Inferior parietal cortex (tissue), 1 donor: ENCODE results near the gene TNFRSF11A.

Source experiments
- DNase-seq: peaks from one replicate; pipeline ENCODE4 v3.0.0-alpha.2; 2016; ENCODE audit errors: extremely low spot score

The TNFRSF11A gene

DNA sequence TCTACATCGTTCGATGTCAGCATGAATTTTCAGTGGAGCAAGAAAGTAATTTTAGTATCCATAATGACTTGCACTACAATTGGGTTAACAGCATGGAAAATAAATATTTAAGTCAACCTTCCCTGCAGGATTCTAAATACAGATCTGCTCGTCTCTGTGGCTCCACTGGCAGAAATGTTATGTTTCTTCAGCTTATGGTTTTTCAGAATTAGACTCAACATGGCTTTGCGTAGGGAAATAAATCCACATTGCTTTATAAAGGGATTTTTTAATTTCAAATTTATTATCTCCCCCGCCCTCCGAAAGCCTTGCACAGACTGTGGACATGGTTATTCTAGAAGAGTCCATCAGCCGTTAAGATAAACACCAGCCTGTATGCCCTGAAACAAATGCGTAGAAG is 18.2 kb downstream of the TNFRSF11A start:
- DNase-seq: no peak

DNA sequence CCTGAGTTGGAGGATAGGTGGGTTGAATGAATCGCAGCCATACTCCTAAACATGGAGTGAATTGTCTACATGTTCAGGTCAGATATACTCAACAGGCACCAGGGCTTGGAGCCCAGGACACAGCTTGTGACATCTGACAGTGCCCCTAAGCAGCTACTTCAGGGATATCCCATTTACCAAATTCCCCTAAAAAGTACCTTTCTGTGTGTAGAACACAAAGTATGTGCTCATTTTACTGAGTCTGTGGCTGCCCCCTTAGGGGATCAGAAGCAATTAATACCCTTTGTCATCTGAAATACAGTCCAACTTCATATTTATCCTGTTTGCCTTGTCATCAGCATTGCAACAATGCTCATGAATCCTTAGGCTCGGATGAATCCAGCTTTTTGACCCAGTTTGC is 20.8 kb downstream of the TNFRSF11A start:
- no peak for DNase-seq

DNA sequence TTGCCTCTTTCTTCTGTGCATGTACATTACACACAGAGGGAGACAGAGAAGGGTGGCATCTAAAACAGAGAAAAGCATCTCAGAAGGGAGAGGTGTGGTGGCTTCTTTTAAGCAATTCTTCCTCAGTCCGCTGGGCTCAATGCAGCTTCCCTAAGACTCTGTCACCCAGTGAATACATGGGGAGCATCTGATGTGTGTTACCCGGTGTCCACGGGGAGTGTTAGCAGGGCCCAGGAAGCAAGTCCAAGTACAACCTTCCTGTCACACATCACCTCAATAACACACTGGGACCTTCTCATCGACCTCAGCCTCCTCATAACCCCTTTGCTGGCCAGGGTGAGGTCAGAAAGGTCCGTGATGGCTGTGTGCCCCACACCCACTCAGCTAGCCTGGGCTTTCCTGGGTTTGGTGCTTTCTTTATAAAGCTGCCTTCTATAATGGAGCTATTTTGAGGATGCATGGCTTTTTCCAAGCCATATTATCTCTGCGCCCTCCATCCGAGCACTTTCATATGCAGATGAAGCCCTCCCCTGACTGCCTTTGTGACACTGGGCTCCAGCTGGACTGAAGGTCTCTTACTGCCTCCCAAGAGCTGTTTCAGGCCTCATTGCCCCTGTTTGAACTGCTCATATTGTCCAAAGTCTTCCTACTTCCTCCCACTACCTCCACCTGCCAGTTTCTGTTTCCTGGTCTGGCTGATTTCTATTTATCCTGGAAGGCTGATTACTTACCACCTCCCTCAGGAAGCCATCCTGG is 21.4 kb downstream of the TNFRSF11A start:
- DNase-seq: no peak

DNA sequence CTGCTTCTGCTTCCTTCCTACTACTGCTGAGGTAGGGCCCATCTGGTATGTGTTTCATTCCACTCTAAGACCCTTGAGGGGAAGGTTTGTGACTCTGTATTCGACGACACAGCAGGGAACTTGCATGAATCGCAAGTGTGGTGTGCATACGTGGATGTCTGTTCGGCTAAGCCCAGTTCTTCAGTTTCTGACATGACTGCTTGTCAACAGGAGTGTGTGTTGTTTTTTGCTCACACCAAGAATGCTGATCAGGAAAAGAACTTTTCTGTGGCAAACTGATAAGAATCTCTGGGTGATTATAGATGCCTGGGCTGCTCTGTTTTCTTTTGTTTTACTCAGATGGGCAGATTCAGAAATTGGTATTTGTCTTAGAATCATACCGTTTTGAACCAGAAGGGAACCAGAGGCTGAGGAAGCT is 22.0 kb downstream of the TNFRSF11A start:
- no peak for DNase-seq

DNA sequence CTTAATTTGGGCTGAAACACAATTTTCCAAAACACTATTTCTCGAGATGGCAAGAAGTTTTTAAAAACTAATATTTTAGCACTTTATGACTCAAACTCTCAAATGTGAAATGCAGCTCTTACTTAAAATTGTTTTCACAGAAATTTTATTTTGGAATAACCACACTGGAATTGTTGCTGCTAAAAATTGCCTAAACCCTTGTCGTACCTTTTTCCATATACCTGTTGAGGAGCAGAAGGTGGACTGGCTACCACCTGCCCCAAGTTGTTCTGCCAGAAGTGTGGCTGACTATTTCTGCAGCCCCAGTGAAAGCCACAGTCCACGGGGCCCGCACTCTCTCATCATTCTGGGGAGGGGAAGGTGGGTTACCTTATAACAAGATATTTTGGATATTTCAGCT is 23.4 kb downstream of the TNFRSF11A start:
- DNase-seq: no peak

DNA sequence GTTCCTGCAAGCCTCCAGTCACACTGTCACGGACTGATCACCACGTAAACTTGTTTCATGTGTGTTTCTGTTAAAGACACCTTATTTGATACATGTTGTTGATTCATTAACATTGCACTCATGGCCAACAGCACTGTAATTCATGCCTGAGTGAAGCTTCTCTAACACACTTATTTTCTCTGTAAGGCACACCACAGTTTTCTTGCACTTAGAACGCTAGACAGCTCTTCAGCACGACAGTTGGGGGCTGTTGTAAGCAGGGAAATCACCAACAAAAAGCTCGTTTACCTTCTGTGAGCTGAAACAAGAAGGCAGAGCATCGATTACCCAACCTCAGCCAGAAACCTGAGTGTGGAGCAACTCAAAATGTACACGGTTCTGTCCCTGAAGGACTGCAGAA is 28.1 kb downstream of the TNFRSF11A start:
- no peak for DNase-seq

DNA sequence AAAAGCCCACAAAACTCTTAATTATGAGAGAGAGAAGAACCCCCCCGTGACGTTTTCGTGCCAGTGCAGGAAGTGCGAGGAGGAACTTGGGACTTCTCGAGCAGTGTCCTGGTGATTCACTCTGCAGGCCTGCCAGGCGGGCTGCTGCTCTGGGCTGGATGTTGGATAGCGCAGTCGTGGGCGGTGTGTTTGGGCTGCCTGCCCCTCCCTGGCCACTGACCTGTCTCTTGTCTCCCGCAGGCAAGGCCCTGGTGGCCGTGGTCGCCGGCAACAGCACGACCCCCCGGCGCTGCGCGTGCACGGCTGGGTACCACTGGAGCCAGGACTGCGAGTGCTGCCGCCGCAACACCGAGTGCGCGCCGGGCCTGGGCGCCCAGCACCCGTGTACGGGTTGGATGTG is 29.0 kb downstream of the TNFRSF11A start:
- no peak for DNase-seq

DNA sequence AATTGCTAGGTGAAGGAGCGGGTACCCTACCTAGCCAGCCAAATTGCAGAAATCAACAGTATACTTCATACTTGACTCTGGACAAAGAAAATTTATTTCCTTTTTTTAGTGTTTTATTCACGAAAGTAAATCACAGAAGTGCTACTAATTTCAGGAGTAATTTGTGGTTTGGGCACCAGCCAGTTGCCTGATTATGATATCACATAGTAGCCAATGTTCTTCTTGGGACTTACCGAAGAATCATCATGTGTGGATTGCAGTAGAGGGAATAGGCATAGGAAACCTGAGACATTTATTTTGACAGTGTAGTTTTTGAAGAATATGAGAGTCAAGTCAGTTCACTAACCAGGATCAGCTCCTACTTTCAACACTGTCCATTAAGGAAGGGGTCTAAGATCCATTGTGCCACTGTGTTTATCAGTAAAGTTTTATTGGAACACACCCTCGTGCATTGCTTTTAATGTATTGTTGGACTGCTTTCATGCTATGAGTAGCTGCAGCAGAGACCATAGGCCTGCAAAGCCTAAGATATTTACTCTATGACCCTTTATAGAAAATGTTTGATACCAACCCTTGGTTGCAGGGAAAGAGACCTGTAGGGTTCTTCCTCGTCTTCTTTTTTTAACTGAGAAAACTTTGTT is 32.1 kb downstream of the TNFRSF11A start:
- no peak for DNase-seq

DNA sequence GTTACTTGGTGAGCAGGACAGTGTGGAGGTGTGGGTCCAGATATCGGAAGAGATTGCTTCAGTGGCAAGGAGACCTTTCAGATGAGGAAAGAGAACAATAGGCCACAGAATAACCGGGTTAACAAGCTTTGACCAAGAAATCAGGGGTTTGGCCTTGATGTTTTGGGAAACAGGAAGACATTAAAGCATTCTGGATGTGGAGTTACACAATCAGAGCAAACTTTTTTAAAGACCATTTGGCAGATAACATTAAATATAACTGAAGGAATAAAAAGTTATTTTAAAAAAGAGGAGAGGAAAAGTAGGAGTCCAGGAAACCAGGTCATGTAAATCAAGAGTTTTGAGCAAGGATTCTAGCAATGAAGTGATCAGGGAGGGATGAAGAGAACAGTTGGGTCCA is 35.7 kb downstream of the TNFRSF11A start:
- DNase-seq: no peak

DNA sequence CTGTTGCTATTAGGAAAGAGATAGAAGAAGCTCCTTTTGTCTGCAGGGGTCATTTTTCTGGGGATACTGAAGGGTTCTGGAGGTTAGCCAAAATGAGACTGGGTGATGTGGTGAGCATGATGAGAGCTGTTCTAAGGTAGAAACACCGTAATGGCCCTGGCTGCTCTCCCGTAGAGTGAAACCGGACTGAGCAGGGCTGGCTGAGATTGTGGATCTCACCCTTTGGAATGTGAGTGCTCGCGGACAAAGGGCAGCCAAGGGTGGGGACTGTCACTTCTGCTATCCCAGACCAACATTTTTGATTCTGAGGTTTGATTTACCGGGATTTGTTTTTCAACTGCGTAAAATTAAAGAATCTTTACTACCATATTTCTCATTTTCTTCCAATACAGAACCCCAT is 36.2 kb downstream of the TNFRSF11A start:
- no peak for DNase-seq

DNA sequence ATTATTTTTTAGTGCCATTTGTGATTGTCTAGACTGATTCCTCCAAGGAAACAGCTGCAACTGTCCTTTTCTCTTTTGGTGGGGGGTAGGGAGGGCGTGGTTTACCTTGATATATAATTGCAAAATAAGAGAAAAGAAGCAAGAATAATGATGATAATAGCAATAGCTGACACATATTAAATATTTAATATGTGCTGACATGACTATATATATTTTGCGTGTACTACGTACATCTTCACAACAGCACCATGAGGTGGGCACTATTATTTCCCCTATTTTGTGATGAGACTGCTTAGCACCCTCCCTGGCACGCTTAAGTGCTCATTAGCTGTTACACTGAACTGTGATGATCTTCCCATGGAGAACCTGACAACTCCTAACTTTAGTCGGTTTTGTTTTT is 39.4 kb downstream of the TNFRSF11A start:
- no peak for DNase-seq

DNA sequence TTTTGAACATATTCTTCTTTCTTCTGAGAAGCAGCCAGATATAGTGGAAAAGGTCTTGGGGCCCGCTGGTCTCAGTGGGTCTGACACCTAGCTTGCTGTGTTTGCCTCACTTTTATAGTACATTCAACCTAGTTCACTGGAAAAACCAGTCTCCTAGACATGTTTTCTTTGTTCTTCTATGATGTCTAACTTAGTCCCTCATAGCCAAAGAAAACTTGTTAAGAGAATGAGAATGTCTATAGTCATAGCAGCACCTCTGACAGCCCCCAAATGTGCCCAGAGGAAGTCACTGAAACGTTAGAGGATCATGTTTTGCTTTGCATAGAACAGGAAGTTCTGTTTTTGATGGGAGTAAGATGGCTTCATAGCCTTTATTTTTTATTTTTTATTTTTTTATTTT is 40.3 kb downstream of the TNFRSF11A start:
- no peak for DNase-seq

DNA sequence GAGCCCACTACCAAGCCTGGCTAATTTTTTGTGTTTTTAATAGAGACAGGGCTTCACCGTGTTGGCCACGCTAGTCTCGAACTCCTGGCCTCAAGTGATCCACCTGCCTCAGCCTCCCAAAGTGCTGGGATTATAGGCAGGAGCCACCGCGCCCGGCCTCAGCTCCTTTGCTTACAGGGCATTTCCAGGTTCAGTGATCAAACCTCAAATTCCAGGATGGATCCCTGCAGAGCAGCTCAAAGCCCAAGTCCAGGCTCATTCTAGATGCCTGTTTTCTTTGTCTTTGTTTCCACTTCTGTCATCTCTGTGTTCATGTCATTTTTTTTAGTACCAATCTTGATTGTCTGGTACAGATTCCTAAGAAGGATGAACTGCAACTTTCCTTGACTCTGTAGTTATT is 41.9 kb downstream of the TNFRSF11A start:
- DNase-seq: no peak

DNA sequence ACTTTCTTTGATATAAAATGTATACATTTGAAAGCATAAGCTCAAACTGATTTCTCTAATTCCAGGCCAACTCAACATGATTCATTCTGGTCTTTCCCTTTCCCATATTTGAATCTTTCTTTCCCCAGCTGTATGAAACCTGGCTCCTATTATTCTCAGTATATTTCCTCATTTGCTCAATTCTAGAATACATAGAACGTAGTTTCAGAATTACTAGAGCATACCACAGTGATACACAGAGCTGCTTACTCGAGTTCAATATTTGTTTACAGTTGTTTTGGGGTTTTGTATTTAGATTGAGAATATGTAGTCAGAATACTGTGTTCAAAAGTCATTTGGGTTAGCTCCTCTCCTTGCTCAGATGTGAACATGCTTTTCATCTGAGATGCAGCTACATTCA is 43.0 kb downstream of the TNFRSF11A start:
- no peak for DNase-seq

DNA sequence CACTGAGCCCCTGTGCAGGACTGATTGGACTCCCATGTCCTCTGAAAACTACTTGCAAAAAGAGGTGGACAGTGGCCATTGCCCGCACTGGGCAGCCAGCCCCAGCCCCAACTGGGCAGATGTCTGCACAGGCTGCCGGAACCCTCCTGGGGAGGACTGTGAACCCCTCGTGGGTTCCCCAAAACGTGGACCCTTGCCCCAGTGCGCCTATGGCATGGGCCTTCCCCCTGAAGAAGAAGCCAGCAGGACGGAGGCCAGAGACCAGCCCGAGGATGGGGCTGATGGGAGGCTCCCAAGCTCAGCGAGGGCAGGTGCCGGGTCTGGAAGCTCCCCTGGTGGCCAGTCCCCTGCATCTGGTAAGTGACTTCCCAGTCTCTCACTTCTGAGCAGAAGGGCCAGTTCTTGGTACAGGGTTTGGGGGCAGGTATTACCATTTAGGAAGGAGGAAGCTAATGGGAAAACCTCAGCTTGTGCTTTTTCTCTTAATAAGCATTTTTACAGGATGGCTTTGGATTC is 44.1 kb downstream of the TNFRSF11A start:
- no peak for DNase-seq

DNA sequence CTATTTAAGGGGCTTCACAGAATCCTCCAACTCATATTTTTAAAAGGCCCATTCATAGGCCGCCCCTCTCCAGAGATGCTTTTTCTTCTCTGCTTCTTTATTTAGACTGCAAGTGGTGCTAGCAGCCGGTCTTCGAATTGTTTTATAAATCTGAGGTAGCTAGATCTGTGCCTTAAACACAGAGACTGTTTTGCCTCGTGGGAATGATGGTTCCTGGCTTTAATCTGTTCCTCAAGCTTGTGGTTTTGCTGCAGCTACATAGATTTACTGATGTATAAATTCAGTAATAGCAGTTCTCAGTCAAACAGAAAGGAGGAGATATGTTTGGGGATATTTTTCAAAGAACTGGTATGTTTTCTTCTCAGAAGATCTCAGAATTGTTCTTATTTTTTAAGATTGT is 45.3 kb downstream of the TNFRSF11A start:
- no peak for DNase-seq

DNA sequence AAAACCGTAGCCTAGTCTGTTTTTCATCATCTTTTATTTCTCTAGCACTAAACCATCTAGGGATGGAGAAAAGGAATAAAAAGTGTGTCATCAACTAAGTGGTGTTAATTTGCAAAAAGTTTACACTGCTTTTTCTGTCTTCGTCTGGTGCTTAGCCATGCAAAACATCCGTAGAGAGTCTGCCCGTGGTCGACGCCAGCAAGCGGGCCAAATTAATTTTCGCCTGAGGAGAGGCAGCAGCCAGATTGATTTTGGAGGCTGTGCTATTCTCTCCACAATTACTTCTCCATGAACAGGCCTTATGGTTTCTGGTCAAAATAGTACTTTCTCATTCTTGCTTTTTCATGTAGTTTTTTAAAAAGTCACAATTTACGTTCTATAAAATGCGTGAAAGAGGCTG is 46.3 kb downstream of the TNFRSF11A start:
- peak; percentile 4 for DNase-seq

DNA sequence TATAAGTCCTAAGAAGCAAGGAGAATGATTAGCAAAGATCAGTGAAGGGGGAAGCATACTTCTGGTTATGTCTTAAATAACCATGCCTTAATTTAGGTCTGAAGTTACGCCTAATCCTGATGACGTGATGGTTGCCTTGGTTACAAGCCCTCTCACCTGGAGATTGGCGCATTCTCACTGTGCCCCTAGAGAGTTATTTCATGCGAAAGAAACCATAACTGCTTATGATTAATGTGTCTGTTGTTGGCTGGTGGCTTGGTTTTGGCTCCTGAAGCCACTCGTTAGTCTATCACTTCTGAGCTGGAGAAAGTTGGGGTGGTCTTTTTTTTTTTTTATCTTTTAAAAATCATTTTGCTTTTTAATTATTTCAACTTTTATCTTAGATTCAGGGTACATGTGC is 47.0 kb downstream of the TNFRSF11A start:
- DNase-seq: no peak

DNA sequence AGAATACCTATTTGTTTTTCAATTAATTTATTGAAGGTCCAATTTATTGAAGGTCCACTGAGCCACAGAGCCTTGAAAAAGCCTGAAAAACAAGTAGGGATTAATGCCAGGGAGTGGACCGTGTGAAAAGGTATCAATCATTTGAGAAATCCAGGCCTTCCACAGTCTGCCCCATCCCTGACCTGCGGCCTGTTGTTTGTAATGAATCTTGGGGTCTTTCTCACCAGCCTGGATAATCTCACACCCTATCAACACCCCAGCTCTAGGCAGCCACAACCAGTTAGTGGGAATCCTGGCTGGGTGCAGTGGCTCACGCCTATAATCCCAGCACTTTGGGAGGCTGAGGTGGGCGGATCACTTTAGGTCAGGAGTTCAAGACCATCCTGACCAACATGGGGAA is 47.8 kb downstream of the TNFRSF11A start:
- no peak for DNase-seq

DNA sequence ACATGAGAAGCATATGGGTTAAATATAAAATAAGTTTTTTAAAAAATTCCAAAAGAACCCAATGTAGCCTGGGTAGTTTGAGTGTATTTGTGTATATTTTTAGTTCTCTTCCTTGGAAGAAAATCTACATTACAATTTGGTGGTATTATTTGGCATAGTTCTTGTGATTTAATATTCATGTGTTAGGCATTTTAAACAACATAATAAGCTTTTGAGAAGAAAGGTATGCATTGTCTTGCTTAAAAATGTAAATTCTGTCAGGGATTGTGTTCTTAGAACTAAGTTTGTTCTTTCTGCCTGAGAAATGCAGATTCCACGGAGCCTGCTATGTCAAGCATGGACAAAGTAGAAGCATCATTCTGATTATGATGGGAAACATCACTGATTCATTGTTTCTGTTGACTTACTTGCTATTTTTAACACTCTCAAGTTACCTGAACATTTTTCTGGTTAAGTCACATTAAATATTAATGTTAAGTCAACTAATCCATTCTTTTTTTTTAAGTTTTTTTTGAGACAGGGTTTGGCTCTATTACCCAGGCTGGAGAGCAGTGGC is 49.4 kb downstream of the TNFRSF11A start:
- no peak for DNase-seq

DNA sequence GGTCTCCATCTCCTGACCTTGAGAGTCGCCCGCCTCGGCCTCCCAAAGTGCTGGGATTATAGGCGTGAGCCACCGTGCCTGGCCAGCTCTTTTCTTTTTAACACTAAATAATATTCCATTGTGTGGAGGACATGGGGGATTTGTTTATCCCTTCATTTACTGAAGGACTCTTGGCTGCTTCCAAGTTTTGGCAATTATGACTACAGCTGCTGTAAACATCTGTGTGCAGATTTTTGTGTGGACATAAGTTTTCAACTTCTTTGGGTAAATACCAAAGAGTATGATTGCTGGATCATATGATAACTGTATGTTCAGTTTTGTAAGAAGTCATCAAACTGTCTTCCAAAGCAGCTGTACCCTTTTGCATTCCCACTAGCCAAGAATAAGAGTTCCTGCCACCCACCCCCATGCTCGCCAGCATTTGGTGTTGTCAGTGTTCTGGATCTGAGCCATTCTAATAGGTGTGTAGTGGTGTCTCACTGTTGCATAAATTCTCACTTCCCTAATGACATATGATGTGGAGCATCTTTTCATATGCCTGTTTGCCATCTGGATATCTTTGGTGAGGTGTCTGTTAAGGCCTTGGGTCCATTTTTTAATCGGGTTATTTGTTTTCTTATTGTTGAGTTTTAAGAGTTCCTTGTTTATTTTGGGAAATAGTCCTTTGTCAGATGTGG is 52.2 kb downstream of the TNFRSF11A start:
- DNase-seq: no peak

DNA sequence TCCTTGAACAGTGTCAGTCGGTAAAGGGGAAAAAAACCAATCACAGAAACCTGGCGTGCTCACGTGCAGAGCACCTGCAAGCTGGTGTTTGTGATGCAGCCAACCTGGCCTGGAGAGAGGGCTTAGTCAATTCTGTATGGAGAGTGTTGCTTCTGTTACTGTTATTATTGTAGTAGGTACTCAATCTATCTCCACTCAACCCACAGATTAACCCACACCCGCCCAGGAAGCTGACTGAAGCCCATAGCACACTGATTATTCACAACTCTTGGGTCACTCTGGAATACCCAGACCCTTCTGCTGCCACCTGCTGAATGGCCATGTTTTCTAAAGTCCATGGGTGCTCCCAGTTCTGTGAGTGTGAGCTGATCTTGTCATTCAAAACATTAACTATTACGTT is 53.9 kb downstream of the TNFRSF11A start:
- DNase-seq: no peak

DNA sequence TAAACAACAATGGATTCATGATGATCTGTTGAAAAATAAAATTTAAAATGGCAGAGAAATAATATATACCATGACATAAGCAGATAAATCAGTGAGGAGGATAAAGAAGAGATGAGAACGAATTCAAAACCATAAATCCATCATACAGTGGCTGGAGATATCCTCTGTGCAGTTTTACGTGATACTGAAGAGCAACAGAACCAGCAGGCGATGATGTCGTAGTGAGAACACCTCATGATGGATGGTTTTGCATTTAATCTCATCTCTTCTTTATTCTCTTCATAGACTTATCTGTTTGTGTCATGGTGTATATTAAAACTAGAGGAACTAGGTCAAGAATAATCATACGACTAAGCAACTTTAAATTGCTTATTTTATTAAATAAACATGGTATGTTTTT is 56.3 kb downstream of the TNFRSF11A start:
- DNase-seq: no peak
